ENCODE measurements around the gene CLEC20A. TPM values are rescaled to one million over a fixed set of nuclear protein-coding genes. Genes with fewer than 3 reads are reported as not detected.

Gene CLEC20A
- total and polyA plus RNA-seq, 9 of the 15 experiments (the other 6 are each of a cell fraction or from before 2014, with no cell fraction given) = not detected

- intact Hi-C loops (cut with micrococcal nuclease) (no loop called here), in situ Hi-C loops (cut with MboI) (no loop called here)
- Histone ChIP-seq H3K4me1 (replicated peaks in 1 of 2; ENCODE audit: control insufficient read depth in 2 of 2, insufficient read depth in 2 of 2, low read length in 2 of 2) (no peaks in the 10 kb centered on the region), H3K4me3 (no peak overlapping the region), H3K79me2 (ENCODE audit: control insufficient read depth, insufficient read depth, low read length) (no peaks in the 10 kb centered on the region), H3K36me3 (ENCODE audit: control insufficient read depth, insufficient read depth, low read length) (no peaks in the 10 kb centered on the region), H2AFZ (ENCODE audit: low read depth, low read length) (no peak overlapping the region), H3K27me3 (ENCODE audit: control insufficient read depth in 2 of 2, insufficient read depth in 2 of 2, low read length in 2 of 2) (no peaks in the 10 kb centered on the region), H3K4me2 (ENCODE audit: insufficient read depth, low read length) (no peak overlapping the region), H4K20me1 (replicated peaks; ENCODE audit: control insufficient read depth, insufficient read depth, low read length) (no peaks in the 10 kb centered on the region), H3K9me1 (ENCODE audit: control insufficient read depth, insufficient read depth, low read length) (no peaks in the 10 kb centered on the region), H3K27ac (ENCODE audit: extremely low read depth, low read depth, low read length) (no peak overlapping the region), H3K9me3 (replicated peaks; ENCODE audit: control insufficient read depth, insufficient read depth, low read depth, low read length) (no peaks in the 10 kb centered on the region), H3K9ac (ENCODE audit: insufficient read depth in 1 of 2, low read depth in 2 of 2, low read length in 2 of 2) (no peak overlapping the region)
- DNase-seq (ENCODE audit: extremely low read depth in 1 of 4, low spot score in 3 of 4) = no peak
- ATAC-seq = no peak
- ChIA-PET POLR2A (no interaction called here), CTCF (ENCODE audit: low intra/inter-chr PET ratio) (no interaction called here)
- 0% methylated on average over 13 of the region's 13 CpGs for WGBS (ENCODE audit: insufficient coverage, low coverage, missing lambda C conversion rate)
- no peak for FAIRE-seq
- TF ChIP-seq ZBTB8A (IDR thresholded peaks at IDR 0.05; ENCODE audit: partially characterized antibody) (no peak), FOXA1 (IDR thresholded peaks at IDR 0.05; ENCODE audit: borderline replicate concordance) (no peak), ETV1 (tag; conservative IDR thresholded peaks at IDR 0.05; ENCODE audit: low read depth) (no peak), ZNF23 (CRISPR knock-in tag; IDR thresholded peaks at IDR 0.05) (no peak), ELF1 (tag; IDR thresholded peaks at IDR 0.05) (no peak), PHB (CRISPR knock-in tag; IDR thresholded peaks at IDR 0.05) (no peak), RHOXF2B (CRISPR knock-in tag; conservative IDR thresholded peaks at IDR 0.05) (no peak), ZC3H4 (CRISPR knock-in tag; IDR thresholded peaks at IDR 0.05; ENCODE audit: borderline replicate concordance) (no peak), ATF7 (IDR thresholded peaks at IDR 0.05) (no peak), NCOA4 (IDR thresholded peaks at IDR 0.05; ENCODE audit: partially characterized antibody) (no peak), ZNF274 (IDR thresholded peaks at IDR 0.05; ENCODE audit: borderline replicate concordance, low read depth, low read length) (no peak), CBFA2T2 (conservative IDR thresholded peaks at IDR 0.05) (no peak), HNRNPLL (IDR thresholded peaks at IDR 0.05; ENCODE audit: low read depth, low read length, poor library complexity, severe bottlenecking) (no peak)
- TF ChIP-seq, protein P1, sequence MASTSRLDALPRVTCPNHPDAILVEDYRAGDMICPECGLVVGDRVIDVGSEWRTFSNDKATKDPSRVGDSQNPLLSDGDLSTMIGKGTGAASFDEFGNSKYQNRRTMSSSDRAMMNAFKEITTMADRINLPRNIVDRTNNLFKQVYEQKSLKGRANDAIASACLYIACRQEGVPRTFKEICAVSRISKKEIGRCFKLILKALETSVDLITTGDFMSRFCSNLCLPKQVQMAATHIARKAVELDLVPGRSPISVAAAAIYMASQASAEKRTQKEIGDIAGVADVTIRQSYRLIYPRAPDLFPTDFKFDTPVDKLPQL (IDR thresholded peaks at IDR 0.05; ENCODE audit: extremely low read depth, insufficient read length) = no peak
- TF ChIP-seq, protein P2, sequence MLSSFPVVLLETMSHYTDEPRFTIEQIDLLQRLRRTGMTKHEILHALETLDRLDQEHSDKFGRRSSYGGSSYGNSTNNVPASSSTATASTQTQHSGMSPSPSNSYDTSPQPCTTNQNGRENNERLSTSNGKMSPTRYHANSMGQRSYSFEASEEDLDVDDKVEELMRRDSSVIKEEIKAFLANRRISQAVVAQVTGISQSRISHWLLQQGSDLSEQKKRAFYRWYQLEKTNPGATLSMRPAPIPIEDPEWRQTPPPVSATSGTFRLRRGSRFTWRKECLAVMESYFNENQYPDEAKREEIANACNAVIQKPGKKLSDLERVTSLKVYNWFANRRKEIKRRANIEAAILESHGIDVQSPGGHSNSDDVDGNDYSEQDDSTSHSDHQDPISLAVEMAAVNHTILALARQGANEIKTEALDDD (IDR thresholded peaks at IDR 0.05) = no peak
- no TSS peak for BruUV-seq (replicated peaks)
Measured at GRCh38 chr1:178456472-178456871, 40.3 kb downstream of the CLEC20A start.

Data from K562 (cell line).